Left hindlimb (tissue), 1 donor: ENCODE results near the gene DBN1.
A peak's percentile ranks its signal among the peaks of the same experiment; 100 is the strongest.

Experiments
- DNase-seq: peaks from one replicate; pipeline ENCODE4 v3.0.0-alpha.2; 2018

DBN1 gene

DNA sequence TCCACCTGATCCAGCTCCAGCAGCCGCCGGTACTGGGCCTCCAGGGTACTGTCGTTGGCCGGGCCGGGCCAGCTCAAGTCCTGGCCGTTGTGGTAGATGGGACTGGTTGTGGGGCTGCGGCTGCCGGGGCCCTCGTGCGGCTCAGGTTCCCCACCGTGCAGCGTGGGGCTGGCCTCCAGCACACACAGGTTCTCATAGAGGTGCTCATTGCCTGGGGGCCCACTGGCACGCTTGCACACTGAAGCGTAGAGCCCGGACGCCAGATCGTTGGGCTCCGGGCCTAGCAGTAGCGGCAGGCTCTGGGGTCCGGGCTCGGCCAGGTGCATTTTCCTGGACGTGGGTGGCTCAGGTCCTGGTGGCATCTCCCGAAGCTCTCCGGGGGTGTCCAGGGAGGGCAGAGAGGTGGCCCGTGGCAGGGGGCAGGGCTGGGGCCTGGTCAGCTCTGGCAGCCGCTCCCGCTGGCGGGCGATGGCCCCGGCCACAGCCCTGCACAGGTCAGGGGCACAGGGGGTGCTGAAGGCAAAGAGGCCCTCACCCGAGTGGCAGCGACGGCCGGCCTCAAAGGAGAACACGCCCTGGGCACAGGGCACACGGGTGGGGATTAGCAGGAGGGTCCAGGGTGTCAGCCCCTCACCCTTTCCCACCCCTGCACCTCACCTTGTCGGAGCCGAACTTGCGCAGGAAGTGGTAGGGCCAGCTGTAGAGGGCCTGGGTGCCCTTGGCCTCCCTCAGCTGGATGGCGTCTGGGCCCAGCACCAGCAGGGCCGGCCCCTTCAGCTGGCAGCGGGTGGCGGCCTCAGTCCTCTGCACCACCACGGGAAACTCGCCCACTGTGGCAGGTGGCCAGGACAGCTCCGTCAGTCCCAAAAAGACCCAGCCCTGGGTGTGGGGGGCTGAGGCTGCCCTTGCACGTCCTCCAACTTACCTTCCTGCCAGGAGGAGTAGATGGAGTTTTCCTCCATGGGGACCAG is 30.9 kb upstream of the DBN1 start:
- DNase-seq, result no peak

DNA sequence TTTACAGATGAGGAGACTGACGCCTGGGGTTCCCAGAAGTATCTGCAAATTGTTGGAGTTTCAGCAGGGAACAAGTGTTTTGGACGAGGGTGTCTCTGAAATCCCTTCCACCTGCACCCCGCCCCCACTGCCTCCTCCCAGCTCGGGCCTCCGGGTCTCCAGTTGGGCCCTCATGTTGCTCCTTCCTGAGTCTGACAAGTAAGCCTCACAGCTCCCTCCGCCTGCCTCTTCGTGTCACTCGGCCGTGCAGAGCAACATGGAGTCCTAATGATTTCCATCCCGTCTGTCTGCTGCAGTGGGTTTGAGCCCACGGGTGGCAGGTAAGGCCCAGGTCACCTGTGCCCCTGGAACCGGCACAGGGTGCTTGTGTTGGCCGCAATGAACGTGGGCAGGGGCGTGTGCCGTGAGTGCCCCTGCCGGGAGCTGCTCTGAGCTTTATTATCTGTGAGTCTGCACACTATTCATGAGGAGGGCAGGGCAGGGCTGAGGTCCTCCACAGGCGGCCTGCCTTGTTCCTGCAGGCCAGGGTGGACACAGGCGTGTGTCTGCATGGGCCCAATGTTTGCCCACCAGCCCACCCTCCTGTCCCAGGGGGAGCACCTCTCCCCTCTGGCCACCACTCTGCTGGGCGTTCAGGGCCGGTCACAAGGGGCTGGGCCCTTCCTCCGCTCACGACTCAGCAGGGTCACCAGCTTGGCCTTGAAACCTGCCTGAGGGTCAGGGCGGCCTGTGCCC is 30.1 kb upstream of the DBN1 start:
- DNase-seq, result no peak

DNA sequence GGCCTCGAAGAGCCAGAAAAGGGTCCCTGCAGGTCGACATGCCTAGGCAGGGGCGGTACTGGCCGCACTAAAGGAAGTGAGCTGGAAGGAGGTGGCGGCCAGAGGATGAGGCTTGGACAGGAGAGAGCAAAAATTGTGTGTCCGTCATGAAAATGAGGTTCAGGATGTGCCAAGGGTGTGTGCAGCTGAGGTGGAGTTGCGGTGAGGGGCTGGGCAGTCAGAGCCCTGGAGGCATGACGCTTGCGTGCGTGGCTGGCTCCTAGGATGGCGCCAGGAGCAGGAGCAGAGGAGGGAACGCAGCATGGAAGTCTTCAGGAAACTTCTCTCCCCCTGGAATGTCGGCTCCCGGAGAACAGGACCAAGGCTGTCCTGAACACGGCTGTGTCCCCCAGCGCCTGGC is 29.5 kb upstream of the DBN1 start:
- DNase-seq, result no peak

DNA sequence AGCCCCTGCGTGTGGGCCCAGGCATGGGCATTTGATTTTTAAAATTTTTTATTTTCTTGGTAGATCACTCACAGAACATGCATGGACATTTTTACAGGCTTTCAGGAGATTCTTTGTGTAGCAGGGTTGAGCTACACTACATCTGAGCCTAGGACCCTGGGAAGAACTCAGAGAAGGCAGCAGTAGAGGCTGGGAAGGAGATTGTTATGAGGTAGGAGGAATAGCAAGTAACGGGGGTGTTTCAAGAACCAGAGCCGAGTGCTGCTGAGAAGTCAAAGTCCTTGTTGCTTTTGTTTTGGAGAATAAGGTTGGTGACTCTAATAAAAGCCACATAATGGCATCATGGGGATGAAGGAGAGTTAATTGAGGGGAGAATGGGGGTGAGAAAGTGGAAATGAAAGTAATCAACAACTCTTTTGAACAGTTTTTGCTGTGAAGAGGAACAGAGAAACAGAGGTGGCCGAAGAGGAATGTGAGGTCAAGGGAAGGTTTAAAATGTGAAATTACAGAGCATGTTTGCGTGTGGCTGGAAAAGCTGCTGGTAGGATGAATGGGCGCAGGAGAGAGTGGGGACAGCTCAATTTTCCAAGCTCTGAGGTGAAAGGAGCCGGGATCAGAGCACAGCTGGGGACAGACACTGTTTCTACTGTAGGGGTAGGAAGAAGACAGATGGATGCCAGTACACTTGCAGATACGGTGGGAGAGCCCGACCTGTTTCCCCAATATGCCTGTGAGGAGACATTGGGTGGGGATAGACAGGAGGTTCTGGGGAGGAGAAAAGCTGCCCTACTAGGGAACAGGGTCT is 28.6 kb upstream of the DBN1 start:
- no peak for DNase-seq

DNA sequence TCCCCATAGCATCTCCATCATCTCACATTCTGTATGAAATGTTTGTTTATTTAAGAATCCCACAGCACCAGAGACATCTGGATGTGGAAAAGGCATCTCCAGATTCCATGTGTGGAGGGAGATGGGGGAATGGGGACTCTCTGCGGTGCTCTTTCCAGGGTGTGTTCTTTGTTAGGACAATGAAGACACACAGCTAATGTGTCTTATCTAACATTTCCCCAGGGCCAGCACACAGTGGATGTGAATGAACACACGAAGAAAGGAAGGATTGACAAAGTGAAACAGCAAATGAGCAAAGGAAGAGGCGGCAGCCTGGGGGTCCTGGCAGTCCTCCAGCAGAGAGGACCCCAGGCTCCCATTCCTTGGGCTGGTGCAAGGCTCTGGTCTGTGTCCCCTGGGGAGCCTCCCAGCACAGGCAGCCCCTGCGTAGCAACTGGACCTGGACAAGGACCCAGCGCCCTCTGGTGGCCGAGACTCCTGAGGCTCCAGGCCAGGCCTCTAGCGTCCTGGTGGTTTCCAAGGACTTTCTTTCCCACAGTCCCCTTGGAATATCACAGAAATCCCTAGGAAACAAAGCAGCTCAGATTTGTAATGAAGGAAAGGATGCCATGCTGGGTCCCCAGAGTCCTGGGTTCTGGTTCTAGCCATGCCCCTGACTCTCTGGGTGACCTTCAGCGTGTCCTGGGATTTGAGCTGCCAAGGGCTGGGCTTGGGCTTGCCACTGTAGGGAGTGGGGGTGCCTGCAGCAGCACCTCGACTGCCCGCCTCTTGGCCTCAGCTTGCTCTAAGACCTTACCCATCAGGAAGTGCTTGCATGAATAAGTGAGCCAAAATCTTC is 27.5 kb upstream of the DBN1 start:
- peak; percentile 87 for DNase-seq

DNA sequence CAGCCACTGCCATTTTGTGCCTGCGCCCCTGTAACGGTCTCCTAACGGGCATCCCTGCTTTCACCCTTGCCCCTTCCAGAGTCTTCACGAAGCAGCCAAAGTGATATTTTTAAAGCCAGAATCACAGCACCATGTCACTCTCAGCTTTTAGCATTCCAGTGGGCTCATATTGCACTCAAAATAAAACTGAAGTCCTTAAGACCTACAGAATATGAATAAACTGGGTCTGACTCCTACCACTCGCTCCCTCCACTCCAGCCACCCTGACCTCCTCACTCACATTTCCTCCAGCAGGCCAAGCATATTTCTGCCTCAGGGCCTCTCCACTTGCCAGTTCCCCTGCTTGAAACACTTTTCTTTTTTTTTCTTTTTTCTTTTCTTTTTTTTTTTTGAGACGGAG is 26.4 kb upstream of the DBN1 start:
- no peak for DNase-seq

DNA sequence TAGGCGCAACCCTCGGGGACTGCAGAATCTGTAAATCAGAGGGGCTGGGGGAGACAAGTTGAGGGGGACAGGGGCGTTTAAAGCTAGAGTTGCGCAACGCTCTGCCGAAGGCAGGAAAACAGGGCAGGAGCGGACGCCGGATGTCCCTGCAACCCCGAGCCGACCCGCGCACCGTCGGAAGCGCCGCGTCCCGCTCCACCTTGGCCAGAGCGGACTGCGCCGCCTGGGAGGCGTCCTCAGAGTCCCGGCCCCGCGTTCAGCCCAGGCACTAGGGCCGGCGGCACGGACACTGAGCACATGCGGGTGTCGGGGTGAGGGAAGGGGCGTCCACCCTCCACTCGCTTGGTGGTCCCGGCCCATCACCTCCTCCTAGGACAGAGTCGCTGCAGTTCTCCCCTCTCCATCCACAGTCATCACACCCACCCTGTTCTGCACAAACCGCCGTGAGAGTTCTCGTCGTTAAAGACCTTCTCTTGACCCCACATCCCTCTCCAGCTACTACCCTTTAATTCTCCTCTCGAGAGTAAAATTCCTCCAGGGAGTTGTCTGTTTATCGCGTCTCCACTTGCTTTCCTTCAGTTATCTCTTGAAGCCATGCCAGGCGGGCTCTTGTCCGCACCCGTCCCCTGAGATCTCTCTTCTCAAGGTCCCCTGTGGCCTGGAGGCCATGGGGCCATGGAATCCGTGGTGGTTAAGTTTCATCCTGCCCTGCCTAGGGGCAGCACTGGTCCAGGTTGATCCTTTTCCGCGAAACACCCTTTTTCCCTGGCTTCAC is 24.8 kb upstream of the DBN1 start:
- no peak for DNase-seq

DNA sequence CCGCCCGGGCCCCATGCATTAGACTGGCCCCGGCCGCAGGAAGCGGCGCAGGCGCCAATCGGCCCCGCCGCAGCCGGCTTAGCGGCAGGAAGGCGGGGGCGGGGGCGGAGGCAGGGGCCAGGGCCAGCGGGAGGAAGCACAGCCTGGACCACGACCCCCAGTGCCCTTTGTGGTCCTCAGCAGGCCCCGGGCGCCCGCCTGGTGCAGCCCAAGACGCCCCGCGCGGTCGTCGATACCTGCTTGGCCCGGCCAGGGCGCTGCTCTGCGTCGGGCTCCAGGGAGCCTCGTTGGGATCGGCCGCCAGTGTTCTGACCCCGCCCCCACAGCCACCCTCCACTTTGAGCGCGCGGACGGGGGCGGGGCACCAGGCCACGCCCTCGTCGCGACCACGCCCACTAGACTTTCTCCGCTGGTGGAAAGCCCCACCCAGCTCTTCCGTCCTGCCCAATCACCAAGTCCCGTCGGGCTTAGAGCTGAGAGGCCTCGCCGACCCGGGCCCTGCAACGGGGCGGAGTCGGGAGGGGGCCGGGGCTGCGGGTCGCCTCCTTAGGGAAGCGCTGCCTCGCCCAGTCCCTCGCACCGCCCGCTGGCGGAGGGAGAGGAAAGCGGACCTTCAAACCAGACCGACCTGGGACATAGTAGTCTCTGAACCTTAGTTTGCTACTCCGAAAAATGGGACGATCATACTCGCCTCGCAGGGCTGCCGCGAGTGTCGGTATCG is 24.0 kb upstream of the DBN1 start, which contains the start of gene PDLIM7:
TSS of gene PDLIM7 (minus strand) at position 313 of the 721 bp plus-strand sequence. CDS start 1,092 bp downstream, outside the sequence.
- DNase-seq, result peak; percentile 97

DNA sequence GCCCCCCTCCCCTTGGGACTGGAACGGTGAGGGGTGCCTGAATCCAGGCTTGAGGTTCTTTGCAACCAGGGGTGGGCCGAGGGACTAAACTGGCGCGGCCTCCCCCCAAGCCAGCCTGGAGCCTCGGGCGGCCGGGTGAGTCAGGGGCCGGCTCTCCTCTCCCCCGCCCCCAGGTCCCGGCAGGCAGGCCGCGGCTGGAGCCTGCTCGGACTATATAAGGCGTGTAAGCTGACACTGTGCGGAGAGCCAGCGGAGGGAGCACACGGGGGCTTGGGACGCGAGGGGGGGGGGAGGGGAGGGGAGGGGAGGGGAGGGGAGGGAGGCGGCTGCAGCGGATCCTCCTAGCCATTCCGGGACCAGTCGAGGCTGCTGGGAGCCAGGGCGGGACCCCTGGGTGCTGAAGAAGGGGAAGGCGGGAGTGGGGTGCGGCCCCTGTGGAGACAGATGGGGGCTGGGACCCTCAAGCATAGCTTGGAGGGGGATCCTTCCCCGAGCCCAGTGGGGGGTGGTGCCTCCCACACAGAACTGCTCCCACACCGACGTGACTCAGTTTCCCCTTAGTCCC is 23.4 kb upstream of the DBN1 start:
- DNase-seq, result peak; percentile 94

DNA sequence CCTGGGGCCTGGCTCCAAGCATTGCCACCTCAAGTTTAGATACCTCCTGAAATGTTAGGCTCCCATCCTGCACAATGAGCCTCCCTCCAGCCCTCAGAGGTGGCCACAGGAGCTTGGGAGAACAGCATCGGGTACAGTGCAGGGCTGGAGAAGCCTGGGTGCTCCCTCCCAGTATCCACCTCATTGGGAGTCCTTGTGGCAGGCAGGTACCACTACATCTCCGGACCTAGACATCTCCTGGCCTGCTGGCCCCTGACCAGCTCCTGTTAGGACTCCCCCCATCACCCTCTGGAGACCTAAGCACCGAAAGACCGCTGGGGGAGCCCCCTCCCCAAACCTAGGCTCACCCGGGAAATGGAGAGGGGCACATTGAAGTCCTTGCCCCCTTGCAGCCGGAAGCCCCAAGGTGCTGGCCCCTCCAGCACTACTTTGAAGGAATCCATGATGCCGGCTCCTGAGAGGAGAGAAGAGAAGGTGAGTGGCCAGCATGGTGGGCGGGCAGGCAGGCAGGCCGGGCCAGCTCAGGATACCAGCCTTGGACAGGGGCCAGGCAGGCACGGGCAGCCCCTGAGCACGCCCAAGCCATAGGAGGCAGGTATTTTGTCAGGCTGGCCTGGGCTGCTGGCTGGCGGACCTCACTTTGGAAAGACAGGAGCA is 22.8 kb upstream of the DBN1 start:
- DNase-seq, result no peak

DNA sequence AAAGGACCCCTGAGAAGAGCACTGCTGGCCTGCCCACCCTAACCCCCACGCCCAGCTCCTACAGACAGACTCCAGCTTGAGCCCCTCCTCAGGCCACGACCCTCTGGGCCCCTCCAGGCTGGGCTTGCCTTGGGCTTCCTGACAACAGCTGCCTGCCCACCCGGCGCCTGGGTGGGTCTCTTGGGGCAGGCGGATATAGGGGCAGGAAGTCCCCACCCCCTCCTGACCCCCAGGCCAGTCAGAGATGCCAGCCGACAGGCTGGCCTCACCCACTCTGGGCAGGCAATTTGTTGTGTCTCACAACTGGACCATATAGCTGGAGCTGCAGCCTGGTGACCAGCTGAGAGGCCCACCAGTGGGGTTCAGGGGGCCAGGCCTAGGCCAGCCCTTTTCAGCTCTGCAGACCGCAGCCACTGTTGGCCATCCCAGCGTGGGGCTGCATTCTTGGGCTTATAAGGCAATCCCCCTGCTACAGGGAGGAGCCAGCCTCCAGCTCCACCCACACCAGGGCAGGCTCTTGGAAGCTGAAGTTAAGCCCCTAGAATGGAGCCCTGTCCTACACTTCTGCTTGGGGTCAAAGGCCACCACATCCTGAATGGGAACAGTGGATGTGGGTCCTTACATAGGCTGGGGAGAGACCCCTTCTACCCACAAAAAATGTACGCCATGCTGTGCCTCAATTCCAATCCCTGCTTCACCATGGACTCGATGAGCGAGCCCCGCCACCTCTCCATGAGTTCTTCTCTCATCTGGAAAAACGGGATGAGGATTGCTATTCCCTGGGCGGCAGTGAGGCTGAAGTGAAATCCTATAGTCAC is 22.0 kb upstream of the DBN1 start:
- DNase-seq, result peak; percentile 89

DNA sequence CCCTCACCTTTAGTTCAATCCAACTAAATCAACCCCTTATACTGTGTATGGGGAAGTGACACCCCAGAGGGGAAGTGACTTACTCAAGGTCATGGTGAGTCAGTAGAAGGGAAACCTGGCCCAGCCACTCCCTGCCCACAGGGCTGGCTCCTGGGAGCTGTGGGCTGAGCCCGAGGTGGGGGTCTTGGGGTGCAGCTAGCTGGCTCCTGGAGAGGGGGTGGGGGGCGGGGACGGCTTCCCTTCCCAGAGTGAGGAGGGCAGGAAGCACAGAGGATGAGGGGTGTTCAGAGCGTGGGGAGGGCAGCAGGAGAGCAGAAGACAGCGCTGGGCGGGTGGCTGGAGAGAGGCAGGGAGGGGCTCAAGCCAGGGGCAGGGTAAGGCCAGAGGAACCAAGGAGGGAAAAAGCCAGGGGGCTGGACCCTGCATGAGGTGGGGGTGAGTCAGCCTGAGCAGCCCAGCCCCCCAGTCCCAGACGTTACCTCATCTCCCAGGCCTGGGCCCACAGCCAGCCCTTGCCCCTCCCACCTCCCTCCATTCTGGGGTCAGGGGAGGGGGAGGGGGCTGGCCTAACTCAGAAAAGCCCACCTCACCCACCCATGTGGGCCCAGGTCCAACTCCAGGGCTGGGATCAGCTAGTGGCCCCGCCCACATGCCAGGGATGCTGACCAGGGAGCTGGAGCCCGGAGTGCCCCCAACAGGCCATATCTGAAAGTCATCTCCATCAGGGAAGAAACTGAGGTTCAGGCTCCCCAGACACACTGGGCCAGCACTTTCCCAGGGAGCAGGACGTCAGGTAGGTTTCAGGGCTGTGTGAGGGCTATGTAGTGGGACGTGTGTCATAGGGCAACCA is 21.1 kb upstream of the DBN1 start:
- DNase-seq, result peak; percentile 92

DNA sequence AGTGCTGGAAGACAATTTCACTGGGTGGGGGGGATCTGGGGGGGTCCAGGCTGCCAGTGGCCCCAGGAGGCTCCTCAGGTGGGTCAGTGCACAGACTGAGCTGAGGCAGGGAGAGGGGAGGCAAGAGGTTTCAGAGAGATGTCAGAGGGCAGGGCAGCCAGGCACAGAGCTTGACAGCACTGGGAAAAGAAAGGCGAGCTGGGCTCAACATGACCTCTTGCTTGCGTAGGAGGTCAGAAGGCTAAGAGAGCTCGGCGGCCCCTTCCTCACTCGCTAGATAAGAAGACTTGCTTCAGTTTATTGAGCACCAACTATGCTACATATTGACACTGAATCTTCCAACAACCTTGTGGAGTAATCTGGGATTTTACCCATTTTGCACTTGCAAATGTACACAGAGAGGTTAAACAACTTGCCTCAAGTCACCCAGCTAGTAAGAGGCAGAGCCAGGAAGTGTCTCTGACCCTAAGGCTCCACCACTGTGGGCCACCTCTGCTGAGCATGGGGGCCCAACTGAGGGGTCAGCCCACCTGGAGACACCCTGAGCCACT is 20.4 kb upstream of the DBN1 start:
- no peak for DNase-seq

DNA sequence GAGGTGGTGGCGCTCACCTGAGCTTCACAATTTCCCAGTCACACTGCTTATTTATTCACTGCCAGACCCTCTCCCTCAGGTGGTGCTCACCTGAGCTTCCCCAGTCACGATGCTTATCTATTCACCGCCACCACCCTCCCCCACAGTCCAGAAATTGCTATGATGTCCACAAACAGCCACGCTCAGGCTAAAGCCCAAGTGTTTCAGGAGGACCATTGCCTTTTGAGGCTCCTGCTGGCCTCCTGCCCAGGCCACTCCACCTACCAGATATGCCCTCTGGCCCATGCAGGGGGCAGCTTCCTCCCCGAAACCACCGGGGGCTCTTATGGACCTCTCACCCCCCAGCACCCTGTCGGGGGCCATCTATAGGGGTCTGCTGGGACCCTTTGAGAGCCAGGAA is 19.4 kb upstream of the DBN1 start:
- no peak for DNase-seq

DNA sequence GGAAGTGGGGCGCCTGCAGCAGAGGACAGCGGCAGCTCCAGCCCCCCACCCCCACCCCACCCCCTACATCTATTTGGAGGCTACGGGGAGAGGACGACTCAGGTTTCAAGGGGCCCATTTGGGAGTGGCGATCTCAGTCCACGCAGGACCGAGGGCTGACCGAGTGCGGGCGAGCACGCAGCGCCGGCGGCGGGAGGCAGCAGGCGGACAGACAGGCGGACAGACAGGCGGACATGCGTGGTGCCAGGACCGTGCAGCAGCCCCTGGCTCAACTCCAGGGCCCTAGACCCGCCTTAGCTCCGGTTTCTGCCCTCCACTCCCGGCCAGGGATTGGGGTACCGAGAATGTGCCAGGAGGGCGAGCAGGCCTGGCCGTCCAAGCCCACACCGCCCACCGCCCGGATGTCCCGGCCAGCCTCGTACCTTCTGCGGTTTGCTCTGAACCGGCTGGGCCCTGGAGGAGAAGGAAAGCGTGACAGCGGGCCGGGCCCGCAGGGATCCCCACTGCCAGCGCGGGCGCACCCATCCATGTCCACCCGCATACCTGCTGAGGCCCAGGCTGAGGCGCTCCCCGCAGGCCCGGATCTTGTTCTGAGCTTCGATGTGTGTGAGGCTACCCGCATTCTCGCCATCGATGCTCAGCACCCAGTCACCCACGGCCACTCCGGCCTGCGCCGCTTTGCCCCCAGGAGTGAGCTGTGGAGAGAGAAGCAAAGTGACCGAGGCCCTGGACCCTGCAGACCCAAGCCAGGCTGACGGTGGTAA is 18.7 kb upstream of the DBN1 start:
- DNase-seq, result no peak

DNA sequence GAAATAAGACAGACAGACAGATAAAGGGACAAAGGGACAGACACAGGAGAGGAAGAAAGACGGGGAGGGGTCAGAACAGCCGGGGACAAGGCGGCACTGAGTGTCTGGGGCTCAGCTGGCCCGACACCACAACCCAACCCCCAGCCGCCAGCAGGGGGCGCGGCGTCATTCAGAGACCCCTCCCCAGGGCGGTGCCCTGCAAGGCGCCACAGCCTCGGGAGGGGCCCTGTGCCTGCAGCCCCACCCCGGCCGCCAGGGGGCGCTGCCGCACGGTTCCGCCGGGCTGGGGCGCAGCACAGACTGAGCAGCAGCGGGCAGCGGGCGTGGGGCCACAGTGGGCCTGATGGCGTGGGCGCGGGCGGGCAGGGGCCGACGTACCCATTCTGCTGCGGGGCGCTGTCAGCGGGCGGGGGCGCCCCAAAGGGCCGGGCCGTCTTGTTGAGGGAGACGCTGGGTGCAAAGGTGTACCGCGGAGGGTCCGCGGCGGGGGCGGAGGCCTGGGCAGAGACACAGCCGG is 18.1 kb upstream of the DBN1 start:
- peak; percentile 74 for DNase-seq
